Loucy (cell line): ENCODE measurements around the gene GNAI3.

ENCODE experiments used
- CTCF ChIP-seq: fragments of 200-600 bp; sonication (generic); conservative IDR thresholded peaks from 2 replicates; pipeline ENCODE4 v1.5.1; 2014; ENCODE audit warnings: mild to moderate bottlenecking, antibody characterized with exemption, low read length
- EZH2phosphoT487 ChIP-seq: fragments of 200-600 bp; IDR thresholded peaks from 2 replicates; pipeline ENCODE4 v1.6.1; 2018; ENCODE audit warnings: antibody characterized with exemption, mild to moderate bottlenecking, moderate library complexity, borderline replicate concordance

- TF ChIP-seq CTCF, result no peak; the same call in 1 of the 2 replicates
- TF ChIP-seq EZH2phosphoT487, result no peak
These were observed 88.0 kb downstream of the GNAI3 start for GRCh38 chr1:109636201-109636952.
